ENCODE results near the gene BCL2. TPM values are rescaled to one million over a fixed set of nuclear protein-coding genes. Genes with fewer than 3 reads are reported as not detected.

The BCL2 gene
- total and polyA plus RNA-seq, 7 donors = 1.1 to 27.0 (median 8.9) TPM

DNA sequence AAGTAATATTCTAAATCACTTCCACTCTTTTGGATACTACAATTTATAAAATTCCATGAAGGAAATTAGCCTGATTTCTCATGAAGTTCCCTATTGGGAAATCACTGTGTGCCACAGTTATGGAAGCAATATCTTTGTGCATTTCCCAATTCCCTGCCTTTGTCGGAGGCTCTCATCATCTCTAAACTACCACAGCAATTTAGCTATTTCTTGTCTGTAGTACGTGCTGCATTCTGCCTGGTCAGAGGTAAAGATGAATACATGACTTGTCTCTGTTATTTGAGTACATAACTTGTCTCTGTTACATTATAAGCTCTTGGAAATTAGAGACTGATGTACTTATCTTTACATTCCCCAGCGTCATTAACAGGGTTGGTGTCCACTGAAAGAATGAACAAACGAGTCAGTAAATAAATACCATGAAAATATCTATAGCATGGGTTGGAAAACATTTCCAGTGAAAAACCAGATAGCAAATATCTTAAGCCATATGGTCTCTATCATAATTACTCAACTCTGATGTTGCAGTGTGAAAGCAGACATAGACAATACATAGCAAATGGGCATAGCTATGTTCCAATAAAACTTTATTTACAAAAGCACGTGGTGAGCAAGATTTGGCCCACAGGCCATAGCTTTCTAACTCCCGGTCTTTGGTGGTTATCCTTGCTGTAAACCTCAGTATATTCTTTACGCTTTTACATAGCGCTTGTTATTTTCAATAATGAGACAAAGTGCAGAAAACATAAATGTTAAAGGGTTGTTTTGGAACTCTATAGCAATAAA lies 78.8 kb downstream of the BCL2 start:
- Histone ChIP-seq H3K4me1 (peaks cover 49% of the 10 kb centered on the region), H3K36me3 (ENCODE audit: insufficient read depth in 1 of 2, low read depth in 1 of 2) (no peaks in the 10 kb centered on the region), H3K9me3 (no peaks in the 10 kb centered on the region), H3K27me3 (ENCODE audit: insufficient read depth in 3 of 3, low read length in 2 of 3) (no peaks in the 10 kb centered on the region), H3K27ac (peak overlapping the region; percentile 85), H3K4me3 (no peak overlapping the region)
- WGBS, 3 donors = 64 to 79% (median 68%) methylated on average over 8 of the region's 8 CpGs
- intact Hi-C loops (cut with DNase I) = loop anchor here in 1 of 2 donors (5.0 kb wide), 1 partner anchor 33 kb away; no protein-coding TSS in a partner anchor
- DNase-seq (no peak), ATAC-seq (no peak)
- TF ChIP-seq, protein P1, sequence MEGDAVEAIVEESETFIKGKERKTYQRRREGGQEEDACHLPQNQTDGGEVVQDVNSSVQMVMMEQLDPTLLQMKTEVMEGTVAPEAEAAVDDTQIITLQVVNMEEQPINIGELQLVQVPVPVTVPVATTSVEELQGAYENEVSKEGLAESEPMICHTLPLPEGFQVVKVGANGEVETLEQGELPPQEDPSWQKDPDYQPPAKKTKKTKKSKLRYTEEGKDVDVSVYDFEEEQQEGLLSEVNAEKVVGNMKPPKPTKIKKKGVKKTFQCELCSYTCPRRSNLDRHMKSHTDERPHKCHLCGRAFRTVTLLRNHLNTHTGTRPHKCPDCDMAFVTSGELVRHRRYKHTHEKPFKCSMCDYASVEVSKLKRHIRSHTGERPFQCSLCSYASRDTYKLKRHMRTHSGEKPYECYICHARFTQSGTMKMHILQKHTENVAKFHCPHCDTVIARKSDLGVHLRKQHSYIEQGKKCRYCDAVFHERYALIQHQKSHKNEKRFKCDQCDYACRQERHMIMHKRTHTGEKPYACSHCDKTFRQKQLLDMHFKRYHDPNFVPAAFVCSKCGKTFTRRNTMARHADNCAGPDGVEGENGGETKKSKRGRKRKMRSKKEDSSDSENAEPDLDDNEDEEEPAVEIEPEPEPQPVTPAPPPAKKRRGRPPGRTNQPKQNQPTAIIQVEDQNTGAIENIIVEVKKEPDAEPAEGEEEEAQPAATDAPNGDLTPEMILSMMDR (IDR thresholded peaks at IDR 0.05) = no peak

DNA sequence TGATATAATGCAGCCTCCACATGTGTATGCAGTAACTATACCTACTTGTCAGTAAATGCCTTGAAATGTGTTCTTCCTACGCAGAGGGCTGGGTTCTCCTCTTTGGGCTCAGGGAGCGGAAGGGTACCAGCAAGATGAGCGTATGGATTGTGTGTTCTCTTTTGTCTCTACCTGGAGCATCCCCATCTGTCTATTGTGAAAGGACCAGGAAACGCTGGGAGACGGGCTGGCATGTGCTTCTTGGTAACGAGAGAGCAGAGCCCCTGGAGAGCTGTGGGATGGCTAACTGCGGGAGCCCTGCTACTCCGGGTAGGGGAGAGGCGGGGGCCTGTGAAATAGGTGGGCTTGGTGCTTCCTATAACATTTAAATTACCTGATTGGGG lies 80.9 kb downstream of the BCL2 start:
- intact Hi-C loops (cut with DNase I) = loop anchor here in 1 of 2 donors (5.0 kb wide), 1 partner anchor 41 kb away; no protein-coding TSS in a partner anchor
- ATAC-seq (peak; percentile 15 to 39 (median 22)), DNase-seq (no peak)
- no peaks in the 10 kb centered on the region for H3K27me3 ChIP-seq (ENCODE audit: insufficient read depth in 3 of 3, low read length in 2 of 3)
- H3K36me3 ChIP-seq (ENCODE audit: insufficient read depth in 1 of 2, low read depth in 1 of 2) = no peaks in the 10 kb centered on the region
- TF ChIP-seq, protein P1 (IDR thresholded peaks at IDR 0.05) = no peak
- no peaks in the 10 kb centered on the region for H3K9me3 ChIP-seq
- peak overlapping the region; percentile 85 for H3K27ac ChIP-seq
- H3K4me1 ChIP-seq = peaks cover 32% of the 10 kb centered on the region
- peak overlapping the region; percentile 46 for H3K4me3 ChIP-seq
- WGBS, 3 donors = 65 to 80% (median 67%) methylated on average over 9 of the region's 9 CpGs

DNA sequence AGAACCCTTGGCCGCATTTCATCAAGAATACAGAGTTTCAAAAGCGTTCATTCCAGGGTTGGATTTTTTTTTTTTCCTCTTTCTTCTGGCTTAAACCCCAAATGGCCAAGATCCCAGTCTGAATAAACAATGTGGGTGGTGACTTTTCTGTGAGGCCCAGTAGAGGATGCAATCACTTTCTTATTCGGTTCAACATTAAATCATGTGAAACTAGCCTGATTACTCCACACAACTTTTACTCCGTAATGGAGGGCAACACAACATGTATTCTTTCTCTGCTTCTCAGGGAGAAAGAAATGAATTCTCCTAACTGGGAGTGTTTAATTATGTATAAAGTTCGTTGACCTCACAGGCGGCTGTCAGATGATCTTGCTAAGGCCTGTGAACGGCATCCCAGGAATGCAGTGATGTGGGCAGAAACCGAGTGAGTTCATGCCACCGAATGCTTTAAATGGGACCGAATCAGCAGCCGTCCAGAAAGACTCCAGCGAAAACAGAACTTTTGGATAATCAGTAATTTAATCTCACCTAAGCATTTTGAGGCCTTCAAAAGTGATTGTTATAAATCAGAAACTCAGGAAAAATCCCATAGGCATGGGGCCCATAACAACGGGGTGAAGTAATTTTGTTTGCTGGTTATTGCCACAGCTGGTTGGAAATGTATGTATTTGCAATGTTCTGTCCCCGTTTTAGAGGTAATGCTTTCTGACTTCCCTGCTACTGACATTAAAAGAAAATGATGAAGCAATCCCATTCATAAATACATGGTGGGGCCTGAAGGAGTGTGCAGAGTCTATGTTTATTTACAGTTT lies 81.5 kb downstream of the BCL2 start:
- intact Hi-C loops (cut with DNase I) = loop anchor here in 1 of 2 donors (5.0 kb wide), 1 partner anchor 41 kb away; no protein-coding TSS in a partner anchor
- H3K27me3 ChIP-seq (ENCODE audit: insufficient read depth in 3 of 3, low read length in 2 of 3) = no peaks in the 10 kb centered on the region
- peak; percentile 78 to 86 (median 84) for ATAC-seq
- DNase-seq = peak; percentile 24 to 64
- 15 to 20% (median 17%) methylated on average over 14 of the region's 14 CpGs for WGBS, 3 donors
- peak overlapping the region; percentile 85 for H3K27ac ChIP-seq
- no peaks in the 10 kb centered on the region for H3K36me3 ChIP-seq (ENCODE audit: insufficient read depth in 1 of 2, low read depth in 1 of 2)
- H3K9me3 ChIP-seq = no peaks in the 10 kb centered on the region
- H3K4me1 ChIP-seq = peaks cover 31% of the 10 kb centered on the region
- peak overlapping the region; percentile 46 for H3K4me3 ChIP-seq
- TF ChIP-seq, protein P1 (IDR thresholded peaks at IDR 0.05) = no peak

DNA sequence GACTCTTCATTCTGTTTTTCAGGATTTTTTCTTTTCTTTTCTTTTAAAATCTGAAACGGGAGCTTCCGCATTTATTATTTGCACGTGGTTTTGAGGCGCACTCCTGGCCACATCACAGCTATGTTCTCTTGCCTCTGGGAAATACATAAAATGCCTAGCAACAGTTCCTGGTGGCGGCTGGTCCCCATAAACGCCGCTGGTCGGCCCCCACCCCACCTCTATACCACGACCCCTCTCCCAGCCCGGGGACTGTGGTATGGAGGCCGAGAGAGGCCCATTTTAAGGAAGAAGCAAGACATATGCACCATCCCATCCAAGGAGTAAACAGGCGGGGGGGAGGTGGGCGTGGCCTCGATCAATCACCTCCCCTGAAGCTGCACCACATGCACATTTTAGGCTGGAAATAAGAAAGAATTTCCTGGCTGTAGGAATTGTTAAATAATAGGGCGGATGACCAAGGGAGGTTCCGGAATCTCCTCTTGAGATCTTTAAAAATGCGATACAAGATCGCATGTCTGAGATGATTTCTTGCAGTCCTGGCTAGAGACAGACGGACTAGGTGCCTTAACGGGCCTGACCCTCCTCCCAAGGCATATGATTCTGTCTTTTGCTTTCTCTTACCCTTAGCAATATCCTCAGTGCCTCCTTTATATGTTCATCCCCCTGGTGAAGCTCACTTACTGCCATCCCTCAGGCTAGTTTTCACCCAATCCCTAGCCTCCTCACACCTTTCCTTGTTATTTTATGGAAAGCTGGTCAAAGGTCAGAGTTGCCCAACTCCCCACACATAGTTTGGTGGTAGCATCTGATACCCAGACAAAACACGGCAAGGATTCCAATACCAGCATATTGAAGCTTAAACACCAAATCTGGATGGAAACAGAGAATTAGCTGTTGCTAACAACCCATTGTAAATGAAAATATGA lies 82.4 kb downstream of the BCL2 start:
- Histone ChIP-seq H3K4me1 (peaks cover 31% of the 10 kb centered on the region), H3K27me3 (ENCODE audit: insufficient read depth in 3 of 3, low read length in 2 of 3) (no peaks in the 10 kb centered on the region), H3K36me3 (ENCODE audit: insufficient read depth in 1 of 2, low read depth in 1 of 2) (no peaks in the 10 kb centered on the region), H3K27ac (peak overlapping the region; percentile 85), H3K4me3 (peak overlapping the region; percentile 46), H3K9me3 (no peaks in the 10 kb centered on the region)
- peak; percentile 40 to 73 for DNase-seq
- 77 to 81% (median 79%) methylated on average over 21 of the region's 21 CpGs for WGBS, 3 donors
- peak; percentile 16 to 53 (median 48) for ATAC-seq
- TF ChIP-seq, protein P1 (IDR thresholded peaks at IDR 0.05) = no peak
- intact Hi-C loops (cut with DNase I) = loop anchor here in 1 of 2 donors (5.0 kb wide), 1 partner anchor 40 kb away; no protein-coding TSS in a partner anchor
